Caco-2 (cell line): ENCODE results near the gene AUTS2. TPM values are rescaled to one million over a fixed set of nuclear protein-coding genes. Genes with fewer than 3 reads are reported as not detected.

Experiments used
- BruUV-seq: library from RNA; stranded (reverse); fragments of 400-500 nt; replicated peaks from 2 replicates; lab custom pipeline; 2021; lab: Mats Ljungman, UMichigan
- CTCF ChIA-PET: fragments of 300-600 bp; sonication (Branson Sonifier 250); formaldehyde crosslinking; loops from one replicate; lab custom pipeline; 2022; ENCODE audit warnings: antibody characterized with exemption; lab: Charles Lee
- POLR2A ChIA-PET: fragments of 300-600 bp; sonication (Branson Sonifier 250); formaldehyde crosslinking; loops from one replicate; lab custom pipeline; 2022; ENCODE audit warnings: antibody characterized with exemption; lab: Charles Lee
- DNase-seq, 2 experiments: peaks; one replicate each; pipeline versions ENCODE4 v3.0.0 to v3.0.0-alpha.2; 2020 to 2022
- H3K27me3 ChIP-seq: replicated peaks from 2 replicates; pipeline ENCODE4 v1.6.0; 2011; ENCODE audit warnings: low read length; ENCODE audit not compliant: control insufficient read depth, insufficient read depth
- H3K36me3 ChIP-seq: 2 replicates; pipeline ENCODE4 v1.5.1; 2011; ENCODE audit warnings: low read length; ENCODE audit not compliant: control insufficient read depth, insufficient read depth
- H3K4me1 ChIP-seq: fragments of 250-450 bp; sonication (Bioruptor Pico); 2 replicates; pipeline ENCODE4 v1.5.1; 2020; ENCODE audit warnings: mild to moderate bottlenecking
- H3K4me3 ChIP-seq: 2 replicates; pipeline ENCODE4 v1.5.1; 2011; ENCODE audit warnings: low read depth, mild to moderate bottlenecking, control low read depth, low read length
- H3K9me3 ChIP-seq: fragments of 250-450 bp; sonication (Bioruptor Pico); 2 replicates; pipeline ENCODE4 v1.5.1; 2020; ENCODE audit warnings: mild to moderate bottlenecking, moderate library complexity
- H3K27ac Mint-ChIP-seq: one replicate; pipeline ENCODE4 v1.8.0; 2022; ENCODE audit warnings: mixed read lengths; ENCODE audit not compliant: unreplicated experiment
- H3K27me3 Mint-ChIP-seq: one replicate; pipeline ENCODE4 v1.8.0; 2022; ENCODE audit warnings: mixed read lengths; ENCODE audit not compliant: insufficient read depth, unreplicated experiment
- H3K36me3 Mint-ChIP-seq: one replicate; pipeline ENCODE4 v1.8.0; 2022; ENCODE audit warnings: mild to moderate bottlenecking, mixed read lengths; ENCODE audit not compliant: insufficient read depth, unreplicated experiment
- H3K4me1 Mint-ChIP-seq: one replicate; pipeline ENCODE4 v1.8.0; 2022; ENCODE audit warnings: low read depth, mixed read lengths; ENCODE audit not compliant: unreplicated experiment
- H3K4me3 Mint-ChIP-seq: one replicate; pipeline ENCODE4 v1.8.0; 2022; ENCODE audit warnings: mild to moderate bottlenecking, moderate library complexity, mixed read lengths; ENCODE audit not compliant: unreplicated experiment
- H3K9me3 Mint-ChIP-seq: one replicate; pipeline ENCODE4 v1.8.0; 2022; ENCODE audit warnings: mixed read lengths; ENCODE audit not compliant: unreplicated experiment
- intact Hi-C: fragments of 100-400 bp; cut with micrococcal nuclease; formaldehyde crosslinking; loops from one replicate; pipeline ENCODE4 v1.10.0; 2022; ENCODE audit not compliant: unreplicated experiment
- total RNA-seq: library from RNA; stranded (reverse); gene quantifications from 2 replicates; pipeline ENCODE4 v1.2.3, GENCODE V29; 2022
- TF ChIP-seq, protein P1 (sequence below), 2 experiments: fragments of 200-600 bp in 1 of 2; IDR thresholded peaks; 1 replicate in 1 of 2; 2 replicates in 1 of 2; pipeline versions ENCODE4 v1.5.1 to v1.8.0; 2011 to 2022; ENCODE audit warnings: antibody characterized with exemption in 1 of 2, control low read depth in 1 of 2, inconsistent platforms in 1 of 2, low read depth in 1 of 2, low read length in 1 of 2, mild to moderate bottlenecking in 1 of 2, moderate library complexity in 1 of 2; ENCODE audit not compliant: insufficient read depth in 1 of 2, severe bottlenecking in 1 of 2, unreplicated experiment in 1 of 2

AUTS2 gene
- total RNA-seq, 1 experiment from 2014 or later, result 37.1 TPM

DNA sequence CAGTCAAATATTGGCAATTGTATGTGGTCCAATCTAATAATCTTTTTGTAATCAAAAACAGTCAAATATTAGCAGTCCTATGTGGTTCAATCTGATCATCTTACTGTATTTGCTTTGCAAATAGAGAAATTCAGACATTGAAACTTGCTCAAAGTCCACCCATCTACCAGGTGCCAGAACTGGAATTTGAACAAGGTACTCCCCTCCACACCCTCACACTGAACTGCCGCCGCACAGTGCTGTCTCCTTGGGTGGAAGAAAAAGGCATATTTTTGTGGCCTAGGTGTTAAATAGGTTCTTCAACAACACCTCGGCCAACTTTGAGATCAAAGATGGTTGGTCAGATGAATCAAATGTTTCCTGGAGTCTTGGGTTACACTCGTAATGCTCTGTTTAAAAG is 989.5 kb downstream of the AUTS2 start:
- TF ChIP-seq, protein P1, sequence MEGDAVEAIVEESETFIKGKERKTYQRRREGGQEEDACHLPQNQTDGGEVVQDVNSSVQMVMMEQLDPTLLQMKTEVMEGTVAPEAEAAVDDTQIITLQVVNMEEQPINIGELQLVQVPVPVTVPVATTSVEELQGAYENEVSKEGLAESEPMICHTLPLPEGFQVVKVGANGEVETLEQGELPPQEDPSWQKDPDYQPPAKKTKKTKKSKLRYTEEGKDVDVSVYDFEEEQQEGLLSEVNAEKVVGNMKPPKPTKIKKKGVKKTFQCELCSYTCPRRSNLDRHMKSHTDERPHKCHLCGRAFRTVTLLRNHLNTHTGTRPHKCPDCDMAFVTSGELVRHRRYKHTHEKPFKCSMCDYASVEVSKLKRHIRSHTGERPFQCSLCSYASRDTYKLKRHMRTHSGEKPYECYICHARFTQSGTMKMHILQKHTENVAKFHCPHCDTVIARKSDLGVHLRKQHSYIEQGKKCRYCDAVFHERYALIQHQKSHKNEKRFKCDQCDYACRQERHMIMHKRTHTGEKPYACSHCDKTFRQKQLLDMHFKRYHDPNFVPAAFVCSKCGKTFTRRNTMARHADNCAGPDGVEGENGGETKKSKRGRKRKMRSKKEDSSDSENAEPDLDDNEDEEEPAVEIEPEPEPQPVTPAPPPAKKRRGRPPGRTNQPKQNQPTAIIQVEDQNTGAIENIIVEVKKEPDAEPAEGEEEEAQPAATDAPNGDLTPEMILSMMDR (IDR thresholded peaks at IDR 0.05; ENCODE audit: insufficient read depth in 1 of 2, low read depth in 1 of 2, low read length in 1 of 2, severe bottlenecking in 1 of 2, unreplicated experiment in 1 of 2), result no peak
- ChIA-PET CTCF (no interaction called here), POLR2A (no interaction called here)
- Mint-ChIP-seq H3K27me3 (no peaks in the 10 kb centered on the region), H3K27ac (no peak overlapping the region), H3K4me3 (no peak overlapping the region), H3K36me3 (no peaks in the 10 kb centered on the region), H3K9me3 (no peaks in the 10 kb centered on the region), H3K4me1 (peaks cover 16% of the 10 kb centered on the region)
- no peak overlapping the region for H3K4me3 ChIP-seq
- H3K4me1 ChIP-seq, result peaks cover 10% of the 10 kb centered on the region
- no peaks in the 10 kb centered on the region for H3K9me3 ChIP-seq
- no TSS peak for BruUV-seq
- H3K27me3 ChIP-seq, result no peaks in the 10 kb centered on the region
- H3K36me3 ChIP-seq, result no peaks in the 10 kb centered on the region
- DNase-seq, result no peak
- intact Hi-C loops, result loop anchor here (1.0 kb wide), 1 partner anchor 16 kb away; no protein-coding TSS in a partner anchor

DNA sequence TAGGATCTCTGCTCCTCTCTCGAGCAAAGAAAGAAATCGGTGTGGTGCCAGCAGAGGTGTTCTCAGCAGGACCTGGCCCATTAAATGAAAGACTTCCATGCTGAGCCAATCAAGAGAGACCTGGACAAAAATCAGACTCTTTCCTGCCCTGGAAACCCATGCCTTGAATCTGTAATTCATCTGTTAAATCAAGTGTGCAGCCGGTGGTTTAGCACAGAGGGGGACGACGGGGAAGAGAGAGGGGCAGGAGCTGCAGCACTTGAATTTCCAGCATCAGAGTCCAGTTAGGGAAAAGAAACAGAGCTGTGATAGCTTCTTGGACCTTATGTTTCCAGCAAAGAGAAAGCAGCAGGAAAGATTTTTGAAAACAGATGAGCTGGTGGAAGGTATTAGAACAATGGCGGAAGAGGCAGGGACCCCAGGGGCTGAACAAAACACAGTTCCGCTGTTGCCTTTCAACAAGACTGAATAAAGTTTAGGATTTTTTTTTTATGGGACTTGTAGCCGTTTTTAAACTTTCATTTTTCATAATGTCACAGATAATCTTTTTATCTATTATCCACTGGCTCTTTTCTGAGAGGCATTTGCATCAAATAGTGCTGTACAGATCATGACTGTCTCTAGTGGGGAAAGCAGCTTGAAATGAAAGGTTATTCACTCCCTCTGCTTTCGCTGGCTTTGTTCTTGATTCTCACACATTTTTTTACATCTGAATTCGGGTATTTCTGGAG is 990.1 kb downstream of the AUTS2 start:
- DNase-seq, result no peak
- CTCF ChIA-PET, result no interaction called here
- H3K36me3 ChIP-seq, result no peaks in the 10 kb centered on the region
- H3K9me3 ChIP-seq, result no peaks in the 10 kb centered on the region
- peaks cover 10% of the 10 kb centered on the region for H3K4me1 ChIP-seq
- no peaks in the 10 kb centered on the region for H3K36me3 Mint-ChIP-seq
- peaks cover 16% of the 10 kb centered on the region for H3K4me1 Mint-ChIP-seq
- TF ChIP-seq, protein P1 (IDR thresholded peaks at IDR 0.05; ENCODE audit: insufficient read depth in 1 of 2, low read depth in 1 of 2, low read length in 1 of 2, severe bottlenecking in 1 of 2, unreplicated experiment in 1 of 2), result no peak
- intact Hi-C loops, result loop anchor here (1.0 kb wide), 1 partner anchor 17 kb away; no protein-coding TSS in a partner anchor
- H3K27ac Mint-ChIP-seq, result no peak overlapping the region
- POLR2A ChIA-PET, result no interaction called here
- no TSS peak for BruUV-seq
- H3K4me3 ChIP-seq, result no peak overlapping the region
- H3K4me3 Mint-ChIP-seq, result no peak overlapping the region
- no peaks in the 10 kb centered on the region for H3K9me3 Mint-ChIP-seq
- no peaks in the 10 kb centered on the region for H3K27me3 Mint-ChIP-seq
- no peaks in the 10 kb centered on the region for H3K27me3 ChIP-seq

DNA sequence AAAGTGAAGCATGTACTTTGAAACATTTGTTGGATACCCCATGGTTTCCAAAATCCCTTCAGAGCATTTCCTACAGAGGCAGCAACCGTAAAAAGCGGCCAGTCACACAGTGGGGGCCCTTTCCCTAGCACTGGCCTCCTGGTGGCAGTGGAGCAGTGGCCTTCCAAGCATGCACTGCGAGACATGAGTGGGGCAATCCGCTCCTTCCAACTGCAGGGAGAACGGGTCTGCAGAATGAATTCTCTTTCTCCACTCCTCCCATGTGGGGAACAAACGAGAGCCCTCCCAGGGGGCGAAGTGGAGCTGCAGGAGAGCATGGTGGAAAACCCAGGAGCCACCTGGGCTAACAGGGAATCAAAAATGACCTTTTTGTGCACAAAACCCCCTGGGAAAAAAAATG is 990.7 kb downstream of the AUTS2 start:
- no peaks in the 10 kb centered on the region for H3K9me3 ChIP-seq
- peaks cover 16% of the 10 kb centered on the region for H3K4me1 Mint-ChIP-seq
- no peaks in the 10 kb centered on the region for H3K36me3 ChIP-seq
- DNase-seq, result peak in 1 of 2 experiments; percentile 23
- ChIA-PET POLR2A (no interaction called here), CTCF (no interaction called here)
- H3K4me3 Mint-ChIP-seq, result no peak overlapping the region
- intact Hi-C loops, result no loop called here
- no peaks in the 10 kb centered on the region for H3K27me3 Mint-ChIP-seq
- H3K27me3 ChIP-seq, result no peaks in the 10 kb centered on the region
- H3K9me3 Mint-ChIP-seq, result no peaks in the 10 kb centered on the region
- no peak overlapping the region for H3K4me3 ChIP-seq
- TF ChIP-seq, protein P1 (IDR thresholded peaks at IDR 0.05; ENCODE audit: insufficient read depth in 1 of 2, low read depth in 1 of 2, low read length in 1 of 2, severe bottlenecking in 1 of 2, unreplicated experiment in 1 of 2), result no peak
- no peaks in the 10 kb centered on the region for H3K36me3 Mint-ChIP-seq
- peaks cover 10% of the 10 kb centered on the region for H3K4me1 ChIP-seq
- no peak overlapping the region for H3K27ac Mint-ChIP-seq
- no TSS peak for BruUV-seq
